GM19328 (cell line): Measurements from ENCODE around the gene CLEC18A.
"Not testable (repeated sequence)": the region's sequence is repeated elsewhere in the genome, so short reads cannot be mapped to it uniquely, and the experiment has no call there.

Experiments
- ATAC-seq: cut with Tn5 transposase; IDR thresholded peaks from one replicate; pipeline ENCODE4 v1.9.1; 2021; ENCODE audit warnings: mild to moderate bottlenecking, moderate library complexity; ENCODE audit not compliant: unreplicated experiment

The CLEC18A gene

DNA sequence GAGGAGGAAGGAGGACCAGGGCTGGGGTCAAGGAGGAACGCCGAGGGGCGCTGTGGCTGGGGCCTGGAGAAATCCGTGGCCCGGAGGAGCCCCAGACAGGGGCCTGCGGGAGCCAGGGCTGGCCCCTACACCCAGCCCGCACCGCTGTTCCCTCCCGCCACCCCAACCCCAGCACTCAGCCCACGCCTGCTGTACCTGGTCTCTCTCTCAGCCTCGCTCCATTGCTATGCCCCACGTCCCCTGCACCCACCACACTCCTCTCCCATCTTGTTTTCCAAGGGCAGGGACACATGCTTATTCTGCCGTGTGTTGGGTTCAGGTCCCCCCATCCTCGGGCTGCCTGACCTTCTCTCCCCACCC, 518 bp downstream of the CLEC18A start:
- ATAC-seq: not testable (repeated sequence)

DNA sequence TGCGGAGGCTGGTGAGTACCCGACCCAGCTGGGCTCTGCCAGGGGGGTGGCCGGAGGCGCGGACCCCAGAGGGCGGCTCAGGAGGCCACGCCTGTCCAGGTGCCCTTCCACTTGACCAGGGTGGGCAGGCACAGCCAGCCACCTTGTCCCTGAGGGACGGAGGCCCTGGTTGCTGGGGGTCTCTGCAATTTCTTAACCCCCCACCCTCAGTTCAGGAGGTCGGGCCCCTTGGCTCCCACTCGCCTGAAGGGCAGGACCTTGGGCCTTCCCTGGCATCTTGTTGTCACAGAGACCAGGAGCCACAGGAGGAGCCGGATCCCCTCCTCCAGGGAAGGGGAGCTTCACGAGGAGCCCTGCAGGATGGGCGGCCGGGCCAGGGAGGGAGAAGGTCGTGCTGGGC, 982 bp downstream of the CLEC18A start:
- ATAC-seq: not testable (repeated sequence)

DNA sequence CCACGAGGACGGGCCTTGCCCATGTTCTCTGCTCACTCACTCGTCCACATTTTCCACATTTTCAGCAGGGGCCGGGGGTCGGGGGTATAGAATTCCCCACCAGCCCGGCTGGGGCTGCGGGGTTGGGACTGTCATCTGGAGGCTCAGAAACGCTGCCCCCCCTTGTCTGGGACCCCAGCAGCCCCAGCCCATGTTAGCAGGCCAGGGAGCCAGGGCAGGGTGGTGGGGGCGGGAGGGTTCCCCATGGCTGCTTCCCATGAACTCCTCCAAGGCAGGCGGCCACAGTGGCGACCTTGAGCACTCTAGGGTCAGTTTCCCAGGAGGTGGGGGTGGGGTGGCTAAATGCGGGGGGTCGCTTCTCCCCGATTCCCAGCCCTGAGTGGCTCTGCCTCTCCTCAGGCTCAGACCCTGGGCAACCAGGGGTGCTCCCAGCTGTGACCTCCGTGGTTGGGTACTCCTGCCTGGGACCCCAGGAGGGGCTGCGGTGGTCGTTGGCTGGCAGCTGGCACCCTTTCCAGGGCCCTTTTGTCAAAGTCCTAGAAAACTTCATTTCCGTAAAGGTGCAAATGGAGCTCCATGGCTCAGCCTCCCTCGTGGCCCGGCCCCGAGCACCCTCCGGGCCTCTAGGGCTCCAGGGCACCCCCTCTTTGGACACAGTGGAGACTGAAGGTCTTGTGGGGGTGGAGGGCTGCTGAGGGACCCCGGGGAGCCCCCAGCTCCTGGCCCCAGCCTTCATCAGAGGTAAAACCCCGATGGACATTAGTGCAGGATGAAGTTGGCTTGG, 1.6 kb downstream of the CLEC18A start:
- ATAC-seq: not testable (repeated sequence)

DNA sequence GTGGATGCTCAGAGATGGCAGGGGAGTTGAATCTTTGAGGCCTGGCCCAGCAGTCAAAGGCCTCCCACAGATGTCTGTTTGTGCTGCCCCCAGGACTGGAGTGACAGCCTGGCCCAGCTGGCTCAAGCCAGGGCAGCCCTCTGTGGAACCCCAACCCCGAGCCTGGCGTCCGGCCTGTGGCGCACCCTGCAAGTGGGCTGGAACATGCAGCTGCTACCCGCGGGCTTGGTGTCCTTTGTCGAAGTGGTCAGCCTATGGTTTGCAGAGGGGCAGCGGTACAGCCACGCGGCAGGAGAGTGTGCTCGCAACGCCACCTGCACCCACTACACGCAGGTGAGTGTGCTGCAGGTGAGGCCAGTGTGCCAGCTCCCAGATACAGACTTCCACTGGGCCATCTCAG, 3.1 kb downstream of the CLEC18A start:
- not testable (repeated sequence) for ATAC-seq

DNA sequence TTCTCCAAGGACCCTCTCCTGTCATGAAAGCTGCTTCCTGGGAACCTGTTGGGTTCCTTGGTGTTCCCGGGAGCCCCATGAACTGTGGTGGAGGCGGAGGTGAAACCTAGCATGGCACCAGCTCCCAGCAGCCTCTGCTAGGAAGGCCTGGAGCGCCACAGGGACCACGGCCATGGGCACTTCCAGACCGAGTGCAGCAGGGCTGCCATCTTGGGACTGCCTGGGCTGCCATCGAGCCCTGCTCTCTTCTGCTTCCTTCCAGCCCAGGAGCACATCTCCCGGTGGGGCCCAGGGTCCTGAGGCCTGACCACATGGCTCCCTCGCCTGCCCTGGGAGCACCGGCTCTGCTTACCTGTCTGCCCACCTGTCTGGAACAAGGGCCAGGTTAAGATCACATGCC, 12.2 kb downstream of the CLEC18A start:
- not testable (repeated sequence) for ATAC-seq

DNA sequence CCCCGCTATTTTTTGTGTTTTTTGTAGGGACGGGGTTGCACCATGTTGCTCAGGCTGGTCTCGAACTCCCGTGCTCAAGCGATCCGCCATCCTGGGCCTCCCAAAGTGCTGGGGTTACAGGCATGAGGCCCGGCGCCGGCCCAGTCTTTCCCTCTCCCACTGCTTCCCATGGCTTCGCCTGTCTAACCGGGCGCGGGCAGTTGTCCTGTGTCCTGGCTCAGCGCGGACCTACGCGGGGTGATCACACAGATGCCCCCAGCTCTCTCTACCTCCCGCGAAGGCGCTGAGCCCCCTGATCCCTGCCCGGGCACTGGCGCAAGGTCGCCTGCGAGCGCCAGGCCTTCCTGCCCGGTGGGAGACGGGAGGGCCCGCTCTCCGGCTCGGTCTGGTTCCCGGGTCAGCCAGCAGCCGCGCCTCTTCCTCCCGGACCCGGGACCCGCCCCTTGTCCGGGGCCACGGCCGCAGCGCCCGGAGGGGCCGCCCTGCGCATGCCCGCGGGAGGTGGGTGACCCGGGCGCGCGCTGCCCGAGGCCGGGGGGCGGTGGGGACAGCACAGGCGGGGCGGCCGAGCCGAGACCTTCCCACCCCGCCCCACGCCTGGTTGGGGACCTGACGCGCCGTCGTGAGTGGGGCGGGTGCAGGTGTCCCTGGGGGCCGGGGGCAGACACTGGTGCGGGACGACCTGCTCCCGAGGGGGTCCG, 14.0 kb downstream of the CLEC18A start:
- not testable (repeated sequence) for ATAC-seq

DNA sequence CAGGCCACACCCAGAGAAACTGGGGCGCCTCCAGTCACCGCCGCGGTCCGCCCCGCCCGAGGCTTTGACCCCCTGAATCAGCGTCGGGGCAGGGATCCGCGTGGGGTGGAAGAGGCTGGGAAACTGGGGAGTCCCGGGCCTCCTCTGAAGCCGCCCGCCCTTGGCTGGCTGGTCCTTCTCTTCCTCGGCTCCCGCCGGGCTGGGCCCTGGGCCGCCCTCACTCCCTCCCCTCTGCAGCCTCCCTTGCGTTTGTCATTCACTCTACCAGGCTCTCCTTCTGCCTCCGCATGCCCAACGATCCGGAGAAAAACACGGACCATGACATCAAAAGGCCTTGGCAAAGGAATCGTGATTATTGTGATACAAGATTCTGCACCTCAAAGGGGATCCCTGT, 14.5 kb downstream of the CLEC18A start:
- not testable (repeated sequence) for ATAC-seq

DNA sequence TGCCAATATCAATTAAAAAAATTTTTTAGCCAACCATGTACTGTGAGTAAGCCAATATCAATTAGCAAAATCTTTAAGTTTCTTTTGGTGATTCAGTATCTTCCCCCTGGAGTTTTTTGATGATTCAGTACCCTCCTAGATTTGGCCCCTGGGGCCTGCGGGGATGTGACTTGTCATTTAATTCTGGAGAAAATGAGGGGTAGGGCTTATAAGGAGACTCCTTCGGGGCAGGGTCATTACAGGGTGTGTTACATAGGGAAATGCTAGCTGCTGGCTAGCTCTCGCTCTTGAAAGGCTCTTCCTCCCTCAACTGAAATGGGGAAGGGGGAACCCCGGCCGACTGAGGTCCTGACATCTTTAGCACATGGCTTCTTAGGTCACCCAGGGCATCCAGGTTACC, 16.6 kb downstream of the CLEC18A start:
- not testable (repeated sequence) for ATAC-seq

DNA sequence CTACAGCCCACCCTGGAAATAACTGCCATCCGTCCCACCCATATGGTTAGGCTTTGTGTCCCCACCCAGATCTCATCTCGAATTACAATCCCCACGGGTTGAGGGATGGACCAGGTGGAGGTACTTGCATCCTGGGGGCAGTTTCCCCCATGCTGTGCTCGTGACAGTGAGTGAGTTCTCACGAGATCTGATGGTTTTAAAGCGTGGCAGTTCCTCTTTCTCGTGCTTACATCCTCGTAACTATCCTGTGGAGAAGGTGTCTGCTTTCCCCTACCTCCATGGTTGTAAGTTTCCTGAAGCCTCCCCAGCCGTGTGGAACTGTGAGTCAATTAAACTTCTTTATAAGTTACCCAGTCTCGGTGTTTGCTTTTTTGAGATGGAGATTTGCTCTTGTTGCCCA, 17.0 kb downstream of the CLEC18A start:
- ATAC-seq: not testable (repeated sequence)

DNA sequence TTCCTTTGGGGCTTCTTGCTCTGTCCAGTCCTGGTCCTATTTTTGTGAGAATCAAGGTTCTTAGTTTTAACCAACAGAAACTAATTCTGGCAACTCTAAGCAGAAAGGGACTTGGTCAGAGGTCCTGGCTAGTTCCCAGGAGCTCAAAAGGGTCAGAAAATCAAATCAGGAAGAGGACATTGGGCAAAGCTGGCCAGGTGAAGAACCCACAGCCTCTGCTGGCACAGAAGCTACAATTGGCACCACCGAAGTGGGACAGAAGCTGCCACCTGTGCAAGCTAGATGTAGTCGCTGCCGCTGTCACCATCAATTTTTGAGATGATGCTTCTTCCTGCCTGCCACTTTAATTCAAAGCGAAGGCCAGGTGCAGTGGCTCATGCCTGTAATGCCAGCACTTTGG, 18.5 kb downstream of the CLEC18A start:
- ATAC-seq: not testable (repeated sequence)

DNA sequence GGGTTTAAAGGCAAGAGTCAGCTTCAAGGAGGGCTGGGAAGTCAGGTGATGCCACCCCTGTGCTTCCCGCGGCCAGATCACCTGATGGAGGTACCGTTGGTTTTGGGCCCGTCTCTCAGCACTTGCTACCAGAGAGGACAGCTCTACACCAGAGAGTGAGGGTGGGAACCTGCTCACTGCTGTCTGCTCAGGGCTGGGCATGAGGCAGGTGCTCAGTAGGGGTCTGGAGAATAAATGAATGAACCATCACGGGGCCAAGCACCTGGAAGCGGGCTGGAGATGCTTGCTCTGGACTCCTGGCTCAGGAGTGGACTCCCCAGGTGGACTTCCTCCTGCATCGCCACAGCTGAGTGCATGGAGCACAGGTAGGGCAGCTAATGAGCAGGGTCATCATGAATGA, 21.0 kb downstream of the CLEC18A start:
- ATAC-seq: not testable (repeated sequence)

DNA sequence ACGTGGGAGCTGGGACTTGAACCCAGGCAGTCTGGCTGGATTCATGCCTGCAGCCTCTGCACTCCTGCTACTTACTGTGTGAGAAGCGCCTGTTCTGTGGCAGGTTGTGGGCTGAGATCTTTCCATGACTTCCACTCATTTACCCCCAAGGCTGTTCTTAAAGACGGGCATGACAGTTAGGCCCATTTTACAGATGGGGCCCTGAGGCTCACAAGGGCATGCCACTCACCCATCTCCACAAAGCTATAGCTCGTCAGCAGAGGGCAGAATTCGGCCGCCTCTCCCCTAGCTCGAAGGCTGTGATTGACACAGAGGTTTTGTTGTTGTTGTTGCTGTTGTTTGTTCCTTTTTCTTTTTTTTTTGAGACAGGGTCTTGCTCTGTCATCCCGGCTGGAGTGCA, 21.8 kb downstream of the CLEC18A start:
- ATAC-seq: not testable (repeated sequence)

DNA sequence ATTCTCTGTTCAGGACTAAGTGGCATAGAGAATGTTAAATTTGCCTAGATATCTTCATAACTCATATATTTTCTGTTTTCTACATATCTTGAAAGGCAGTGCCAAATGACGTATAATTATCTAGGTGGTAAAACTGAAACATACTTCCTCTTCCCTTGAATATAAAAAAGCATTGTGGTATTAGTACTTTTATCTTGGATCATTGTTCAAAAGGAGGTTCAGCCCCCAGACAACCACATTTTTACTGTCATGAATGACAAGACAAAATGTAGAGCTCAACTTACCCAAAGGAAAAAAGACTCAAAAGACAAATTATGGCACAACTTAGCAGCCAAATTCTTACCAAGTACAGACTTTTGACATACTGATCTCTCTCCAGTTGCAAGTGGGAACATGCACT, 34.1 kb downstream of the CLEC18A start:
- ATAC-seq: not testable (repeated sequence)

DNA sequence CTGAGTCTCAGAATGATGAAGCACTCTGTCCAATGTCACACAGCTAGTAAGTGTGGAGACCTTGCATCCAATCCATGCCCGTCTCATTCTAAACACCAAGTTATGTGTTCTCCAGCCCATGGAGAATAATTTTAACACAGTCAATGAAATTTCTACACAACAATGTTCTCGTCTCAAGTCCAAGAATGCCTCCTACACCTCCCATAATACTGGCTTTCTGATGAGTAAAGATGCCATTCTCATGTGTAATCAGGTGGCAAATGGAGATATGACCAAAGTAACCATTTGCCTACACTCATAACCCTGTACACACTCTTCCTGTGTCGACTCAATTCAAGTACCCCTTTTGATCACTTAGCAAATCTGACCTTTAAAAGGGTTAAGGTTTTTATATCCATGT, 46.8 kb downstream of the CLEC18A start:
- not testable (repeated sequence) for ATAC-seq

DNA sequence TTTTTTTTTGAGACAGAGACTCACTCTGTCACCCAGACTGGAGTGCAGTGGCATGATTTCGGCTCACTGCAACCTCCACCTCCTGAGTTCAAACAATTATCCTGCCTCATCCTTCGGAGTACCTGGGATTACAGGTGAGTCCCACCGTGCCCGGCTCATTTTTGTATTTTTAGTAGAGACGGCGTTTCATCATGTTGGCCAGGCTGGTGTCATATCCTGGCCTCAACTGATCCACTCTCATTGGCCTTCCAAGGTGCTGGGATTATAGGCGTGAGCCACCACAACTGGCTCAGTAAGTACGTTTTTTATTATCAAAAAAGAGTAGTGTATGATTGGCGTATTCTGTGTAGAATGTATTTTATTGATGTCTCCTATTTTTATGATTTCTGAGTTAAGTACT, 48.7 kb downstream of the CLEC18A start:
- ATAC-seq: not testable (repeated sequence)

DNA sequence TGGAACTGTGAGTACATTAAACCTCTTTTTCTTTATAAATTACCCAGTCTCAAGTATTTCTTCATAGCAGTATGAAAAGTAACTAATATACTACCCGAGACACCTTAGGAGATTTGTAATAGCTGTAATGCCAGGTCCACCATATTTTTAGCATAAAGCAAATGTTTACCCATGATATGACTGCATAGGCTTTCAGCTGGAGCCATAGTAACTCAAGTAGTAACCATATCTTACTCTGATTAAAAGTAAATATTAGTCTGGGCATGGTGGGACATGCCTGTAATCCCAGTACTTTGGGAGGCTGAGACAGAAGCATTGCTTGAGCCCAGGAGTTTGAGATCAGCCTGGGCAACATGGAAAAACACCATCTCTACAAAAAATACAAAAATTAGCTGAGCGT, 52.4 kb downstream of the CLEC18A start:
- ATAC-seq: not testable (repeated sequence)

DNA sequence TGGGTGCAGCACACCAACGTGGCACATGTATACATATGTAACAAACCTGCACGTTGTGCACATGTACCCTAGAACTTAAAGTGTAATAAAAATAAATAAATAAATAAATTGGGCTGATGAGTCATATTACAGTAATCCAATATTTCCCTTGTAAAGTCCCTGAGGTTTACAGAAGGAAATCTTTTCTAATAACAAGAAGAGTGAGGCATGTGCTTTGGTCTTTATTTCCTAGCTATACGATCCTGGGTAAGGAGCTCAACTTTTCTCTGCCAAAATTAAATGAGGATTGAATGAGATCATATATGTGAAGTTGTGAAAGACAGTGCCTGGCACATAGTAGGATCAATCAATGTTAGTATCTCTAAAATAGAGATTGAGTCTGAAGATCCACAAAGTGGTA, 57.5 kb downstream of the CLEC18A start:
- not testable (repeated sequence) for ATAC-seq

DNA sequence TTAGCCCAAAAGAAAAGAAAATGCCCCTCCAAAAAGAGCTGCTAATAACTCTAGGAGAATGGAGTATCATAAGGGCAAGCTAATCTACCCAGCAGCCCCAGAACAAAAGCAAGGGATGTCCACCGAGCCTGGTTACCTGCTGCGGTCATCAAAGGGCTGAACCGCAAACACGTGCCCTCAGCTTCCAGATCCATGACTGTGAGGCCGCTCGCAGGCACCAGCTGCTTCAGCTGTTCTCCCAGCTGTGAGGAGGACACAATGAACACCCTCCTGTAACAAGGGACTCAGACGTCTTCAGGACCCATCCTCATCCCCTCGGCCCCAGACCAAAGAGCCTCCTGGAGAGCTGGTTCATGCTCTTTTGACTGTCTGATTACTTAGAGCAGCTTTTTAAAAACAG, 59.5 kb downstream of the CLEC18A start:
- ATAC-seq: not testable (repeated sequence)

DNA sequence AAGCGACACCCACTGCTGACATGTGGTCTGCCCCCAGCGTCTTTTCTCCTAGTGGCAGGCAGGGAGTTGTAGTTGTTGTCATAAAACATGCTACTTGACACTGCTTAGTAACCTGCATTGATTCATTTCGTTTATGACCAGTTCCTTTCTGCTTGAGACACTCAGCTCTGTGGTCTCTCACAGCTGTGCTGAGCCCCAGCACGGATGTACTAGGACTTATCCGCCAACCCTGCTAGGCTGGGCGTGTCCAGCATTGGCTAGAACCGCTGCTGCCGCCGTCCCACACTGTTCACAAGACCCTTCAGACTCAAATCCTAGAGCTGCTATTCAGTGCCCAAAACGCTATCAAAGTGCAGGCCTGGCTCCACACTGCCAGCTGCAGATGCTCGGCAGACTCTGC, 60.0 kb downstream of the CLEC18A start:
- not testable (repeated sequence) for ATAC-seq

DNA sequence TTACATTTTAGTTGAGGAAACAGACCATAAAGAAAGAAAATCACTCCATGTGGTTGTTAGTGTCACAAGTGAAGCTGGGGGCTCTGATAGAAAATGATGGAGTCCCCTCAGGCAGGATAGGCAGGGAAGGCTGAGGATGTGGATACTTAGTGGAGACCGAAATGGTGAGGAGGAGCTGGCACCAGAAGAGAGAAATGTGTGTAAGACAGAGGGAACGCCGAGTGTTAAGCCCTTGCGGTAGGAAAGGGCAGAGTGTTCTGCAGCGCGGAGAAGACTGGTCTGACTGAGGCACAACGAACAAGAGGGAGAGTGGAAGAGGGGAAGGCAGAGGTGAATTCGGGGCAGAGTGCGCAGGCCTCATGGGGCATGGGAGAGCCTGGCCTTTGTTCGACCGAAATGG, 61.2 kb downstream of the CLEC18A start:
- not testable (repeated sequence) for ATAC-seq

DNA sequence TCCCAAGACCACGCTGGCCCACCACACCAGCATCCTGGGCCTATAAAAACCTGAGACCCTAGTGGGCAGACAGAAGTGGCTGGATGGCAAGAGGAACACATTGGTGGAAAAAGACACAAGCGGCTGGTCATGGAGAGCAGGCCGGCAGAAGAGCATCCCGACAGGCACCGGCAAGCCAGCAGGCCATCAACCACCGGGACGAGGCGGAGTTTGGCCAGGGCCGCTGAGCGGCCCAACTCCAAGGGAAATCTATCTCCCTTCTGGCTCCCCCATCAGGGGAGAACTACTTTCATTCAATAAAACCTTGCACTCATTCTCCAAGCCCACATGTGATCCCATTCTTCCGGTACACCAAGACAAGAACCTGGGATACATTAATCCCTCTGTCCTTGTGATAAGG, 61.8 kb downstream of the CLEC18A start:
- not testable (repeated sequence) for ATAC-seq
